ENCODE measurements around the gene PERCC1. TPM values are rescaled to one million over a fixed set of nuclear protein-coding genes. Genes with fewer than 3 reads are reported as not detected.

Gene PERCC1
- total and polyA plus RNA-seq, 2 of the 4 experiments (the other 2 are of a cell fraction): not detected

- no peak overlapping the region for H3K14ac ChIP-seq (replicated peaks; ENCODE audit: low read depth, low read length)
- DNase-seq: no peak
- no peak overlapping the region for H2AK5ac ChIP-seq (ENCODE audit: low read depth, low read length)
- no peak overlapping the region for H4K91ac ChIP-seq (ENCODE audit: insufficient read depth, low read depth, low read length)
- no peak overlapping the region for H3K23ac ChIP-seq (ENCODE audit: low read depth, low read length)
- H3K27ac ChIP-seq (ENCODE audit: insufficient read depth, low read length): no peak overlapping the region
- no peak overlapping the region for H3K56ac ChIP-seq (ENCODE audit: extremely low read depth, insufficient read depth, low read length)
- H4K20me1 ChIP-seq (ENCODE audit: insufficient read depth, low read length): peaks cover 6% of the 10 kb centered on the region; the same call in 1 of the 2 replicates
- no peaks in the 10 kb centered on the region for H3K27me3 ChIP-seq (ENCODE audit: control insufficient read depth, insufficient read depth, low read length)
- H2BK15ac ChIP-seq (ENCODE audit: low read depth, low read length): no peak overlapping the region
- ATAC-seq (ENCODE audit: low read depth): no peak
- no TSS peak for BruUV-seq (replicated peaks)
- no peak overlapping the region for H4K8ac ChIP-seq (ENCODE audit: low read depth in 2 of 2, low read length in 2 of 2)
- 87% methylated on average over 7 of the region's 24 CpGs; no CpG with 5 or more reads in 1 of the 2 experiments for WGBS, 2 experiments (ENCODE audit: extremely low coverage in 2 of 2, insufficient read length in 1 of 2)
- dilution Hi-C loops (cut with HindIII; ENCODE audit: low sequenced_read_pairs, unreplicated experiment) (no loop called here), in situ Hi-C loops (cut with MboI; ENCODE audit: low sequenced_read_pairs) (no loop called here), intact Hi-C loops (cut with micrococcal nuclease) (no loop called here)
- no peak overlapping the region for H3K4me3 ChIP-seq (ENCODE audit: insufficient read depth, low read depth, low read length)
- ChIA-PET POLR2A (ENCODE audit: unreplicated experiment) (no interaction called here), CTCF (no interaction called here)
- no peak overlapping the region for H3K18ac ChIP-seq (ENCODE audit: low read depth, low read length)
- H4K5ac ChIP-seq (ENCODE audit: low read depth, low read length): no peak overlapping the region
- H2BK120ac ChIP-seq (ENCODE audit: low read depth, low read length): no peak overlapping the region
- H3K4me1 ChIP-seq (ENCODE audit: control insufficient read depth, insufficient read depth, low read length): no peaks in the 10 kb centered on the region
- no peak overlapping the region for H2AFZ ChIP-seq (replicated peaks; ENCODE audit: low read length, poor library complexity)
- H3K4ac ChIP-seq (ENCODE audit: low read depth, low read length): no peak overlapping the region
- no peak overlapping the region for H2BK5ac ChIP-seq (ENCODE audit: low read depth, low read length, poor library complexity, severe bottlenecking)
- peaks cover 40% of the 10 kb centered on the region for H3K36me3 ChIP-seq (ENCODE audit: control insufficient read depth, insufficient read depth, low read length)
- TF ChIP-seq BHLHE40 (IDR thresholded peaks at IDR 0.05; ENCODE audit: low read depth, low read length) (no peak), FOS (IDR thresholded peaks at IDR 0.05; ENCODE audit: low read depth, low read length) (no peak), CTCF (conservative IDR thresholded peaks at IDR 0.05; ENCODE audit: low read depth, low read length) (no peak), RFX5 (IDR thresholded peaks at IDR 0.05; ENCODE audit: low read depth, low read length) (no peak)
- H3K9me1 ChIP-seq (ENCODE audit: insufficient read depth, low read length): no peaks in the 10 kb centered on the region
- no peaks in the 10 kb centered on the region for H3K9me3 ChIP-seq (ENCODE audit: control insufficient read depth, insufficient read depth, low read length)
- H3K4me2 ChIP-seq (ENCODE audit: low read depth, low read length): no peak overlapping the region
- H3K9ac ChIP-seq (ENCODE audit: low read depth, low read length): no peak overlapping the region
- H3K79me1 ChIP-seq (ENCODE audit: low read depth in 1 of 2, low read length in 2 of 2): peaks cover 0 to 11% of the 10 kb centered on the region in 2 experiments; a peak in 2 of 4 replicates
- H2AK9ac ChIP-seq (replicated peaks; ENCODE audit: low read depth, low read length, poor library complexity): no peak overlapping the region
- H2BK20ac ChIP-seq (ENCODE audit: low read depth, low read length): no peak overlapping the region
Observed at GRCh38 chr16:1461146-1461545, 30.3 kb downstream of the PERCC1 start.

Measured in IMR-90 (cell line).